ENCODE results near the gene NT5C.

DNA sequence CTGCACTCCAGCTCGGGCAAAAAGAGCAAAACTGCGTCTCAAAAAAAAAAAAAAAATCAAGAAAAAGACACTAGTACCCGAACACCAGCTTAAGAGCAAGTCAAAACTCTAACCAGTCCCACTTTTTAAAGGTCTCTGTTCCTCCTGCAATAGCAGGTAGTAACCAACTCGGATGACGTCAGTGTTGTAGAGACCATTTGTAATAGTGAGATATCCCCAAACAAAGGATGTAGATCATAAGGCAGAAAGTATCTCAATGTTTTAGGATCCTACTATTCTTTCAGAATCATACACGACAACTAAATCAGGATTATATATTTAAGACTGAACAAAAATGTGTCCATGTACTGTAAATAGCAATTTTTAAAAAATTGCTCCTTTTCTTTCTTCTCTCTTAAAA is 20.4 kb upstream of the NT5C start:
- TF ChIP-seq, protein P1, sequence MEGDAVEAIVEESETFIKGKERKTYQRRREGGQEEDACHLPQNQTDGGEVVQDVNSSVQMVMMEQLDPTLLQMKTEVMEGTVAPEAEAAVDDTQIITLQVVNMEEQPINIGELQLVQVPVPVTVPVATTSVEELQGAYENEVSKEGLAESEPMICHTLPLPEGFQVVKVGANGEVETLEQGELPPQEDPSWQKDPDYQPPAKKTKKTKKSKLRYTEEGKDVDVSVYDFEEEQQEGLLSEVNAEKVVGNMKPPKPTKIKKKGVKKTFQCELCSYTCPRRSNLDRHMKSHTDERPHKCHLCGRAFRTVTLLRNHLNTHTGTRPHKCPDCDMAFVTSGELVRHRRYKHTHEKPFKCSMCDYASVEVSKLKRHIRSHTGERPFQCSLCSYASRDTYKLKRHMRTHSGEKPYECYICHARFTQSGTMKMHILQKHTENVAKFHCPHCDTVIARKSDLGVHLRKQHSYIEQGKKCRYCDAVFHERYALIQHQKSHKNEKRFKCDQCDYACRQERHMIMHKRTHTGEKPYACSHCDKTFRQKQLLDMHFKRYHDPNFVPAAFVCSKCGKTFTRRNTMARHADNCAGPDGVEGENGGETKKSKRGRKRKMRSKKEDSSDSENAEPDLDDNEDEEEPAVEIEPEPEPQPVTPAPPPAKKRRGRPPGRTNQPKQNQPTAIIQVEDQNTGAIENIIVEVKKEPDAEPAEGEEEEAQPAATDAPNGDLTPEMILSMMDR (conservative IDR thresholded peaks at IDR 0.05): no peak
- no peak for TF ChIP-seq EZH2 (IDR thresholded peaks at IDR 0.05; ENCODE audit: low read depth)
